Pancreas (tissue), 10 donors: ENCODE measurements around the gene FOXD3. TPM values are rescaled to one million over a fixed set of nuclear protein-coding genes. Genes with fewer than 3 reads are reported as not detected.
A peak's percentile ranks its signal among the peaks of the same experiment; 100 is the strongest.

Source experiments
- ATAC-seq, 4 donors: fragments of 200-7000 bp; cut with Tn5 transposase; one replicate each; pipeline versions ENCODE4 v1.8.0 to v1.9.1; 2020; ENCODE audit warnings: mild to moderate bottlenecking in 4 of 4, moderate library complexity in 4 of 4
- DNase-seq, 6 donors: peaks; one replicate each; pipeline ENCODE4 v3.0.0-alpha.2; 2020
- FAIRE-seq: peaks from 2 replicates; lab custom pipeline; 2012; peaks lifted over from hg19 to GRCh38; lab: Jason Lieb, UNC
- H3K27ac ChIP-seq, 4 donors: fragments of 200-600 bp; sonication (generic); 1 replicate in 3 of 4; 2 replicates in 1 of 4; pipeline versions ENCODE4 v1.5.0 to v1.8.0; 2020
- H3K27me3 ChIP-seq, 4 donors: fragments of 200-600 bp; one replicate each; pipeline ENCODE4 v1.8.0; 2021
- H3K36me3 ChIP-seq, 3 donors: fragments of 200-600 bp; sonication (generic) in 1 of 3; one replicate each; pipeline versions ENCODE4 v1.5.0 to v1.8.0; 2020 to 2021
- H3K4me1 ChIP-seq, 3 donors: fragments of 200-600 bp; one replicate each; pipeline ENCODE4 v1.8.0; 2021
- H3K4me3 ChIP-seq, 4 donors: fragments of 200-600 bp; sonication (generic) in 2 of 4; one replicate each; pipeline versions ENCODE4 v1.5.0 to v1.8.0; 2020 to 2021
- H3K9me3 ChIP-seq, 4 donors: fragments of 200-600 bp; one replicate each; pipeline ENCODE4 v1.8.0; 2021
- WGBS, 2 donors: extraction: QIAGEN DNeasy Blood & Tissue Kit; methylation state at CpG; one replicate each; pipeline ENCODE4 v1.1.7; 2013; 5-methylcytosine and 5-hydroxymethylcytosine counted together
- intact Hi-C, 3 donors: fragments of 100-400 bp; cut with DNase I; formaldehyde crosslinking; loops; one replicate each; pipeline versions ENCODE4 v1.11.1 to v1.14.2; 2022
- polyA plus RNA-seq, 2 donors: library from polyadenylated mRNA; stranded (reverse); fragments of 200-250 nt; gene quantifications; one replicate each; pipeline ENCODE4 v1.2.3, GENCODE V29; 2013
- total RNA-seq, 6 donors: library from RNA; stranded (reverse); fragmentation: NEBNext Ultra II Directional in 4 of 6; extraction: Animal tissue kit (Norgen Biotek cat#: 25700) in 4 of 6; gene quantifications; one replicate each; pipeline versions ENCODE4 v1.2.1 to v1.2.4, GENCODE V29; 2021 to 2023
- TF ChIP-seq, protein P1 (sequence below), 4 donors: fragments of 200-600 bp; sonication (generic) in 3 of 4; IDR thresholded peaks; one replicate each; pipeline versions ENCODE4 v1.5.0 to v1.8.0; 2021; ENCODE audit warnings: antibody characterized with exemption in 4 of 4
- donor health status: healthy with polysubstance abuse.
- donor health status: DM: no; HTN: no; CAD: no; lungs with moderate emphysema.
- donor health status: DM: no; HTN: no; CAD: no.
- donor health status: control.
- donor health status: control.
- donor health status: Bipolar disorder and iron deficiency.
- donor health status: DM: yes; HTN: yes; CAD: no.
- donor health status: DM: no; HTN: no; CAD: no.
- donor health status: DM: no; HTN: no; CAD: no.
- donor health status: DM: yes; HTN: yes; CAD: no.

The FOXD3 gene
- total and polyA plus RNA-seq, 8 donors, result 0.09 to 0.21 (median 0.09) TPM; not detected in 5

- Histone ChIP-seq H3K36me3 (no peaks in the 10 kb centered on the region), H3K4me1 (peaks cover 0 to 7% (median 0%) of the 10 kb centered on the region in 3 donors), H3K4me3 (no peak overlapping the region), H3K9me3 (no peaks in the 10 kb centered on the region), H3K27ac (no peak overlapping the region), H3K27me3 (peaks cover 15 to 74% (median 43%) of the 10 kb centered on the region in 4 donors)
- intact Hi-C loops, result loop anchor here in 1 of 3 donors (10.0 kb wide), 1 partner anchor 115 kb away; no protein-coding TSS in a partner anchor
- WGBS, 2 donors, result 13 to 17% methylated on average over 47 of the region's 47 CpGs
- TF ChIP-seq, protein P1, sequence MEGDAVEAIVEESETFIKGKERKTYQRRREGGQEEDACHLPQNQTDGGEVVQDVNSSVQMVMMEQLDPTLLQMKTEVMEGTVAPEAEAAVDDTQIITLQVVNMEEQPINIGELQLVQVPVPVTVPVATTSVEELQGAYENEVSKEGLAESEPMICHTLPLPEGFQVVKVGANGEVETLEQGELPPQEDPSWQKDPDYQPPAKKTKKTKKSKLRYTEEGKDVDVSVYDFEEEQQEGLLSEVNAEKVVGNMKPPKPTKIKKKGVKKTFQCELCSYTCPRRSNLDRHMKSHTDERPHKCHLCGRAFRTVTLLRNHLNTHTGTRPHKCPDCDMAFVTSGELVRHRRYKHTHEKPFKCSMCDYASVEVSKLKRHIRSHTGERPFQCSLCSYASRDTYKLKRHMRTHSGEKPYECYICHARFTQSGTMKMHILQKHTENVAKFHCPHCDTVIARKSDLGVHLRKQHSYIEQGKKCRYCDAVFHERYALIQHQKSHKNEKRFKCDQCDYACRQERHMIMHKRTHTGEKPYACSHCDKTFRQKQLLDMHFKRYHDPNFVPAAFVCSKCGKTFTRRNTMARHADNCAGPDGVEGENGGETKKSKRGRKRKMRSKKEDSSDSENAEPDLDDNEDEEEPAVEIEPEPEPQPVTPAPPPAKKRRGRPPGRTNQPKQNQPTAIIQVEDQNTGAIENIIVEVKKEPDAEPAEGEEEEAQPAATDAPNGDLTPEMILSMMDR (IDR thresholded peaks at IDR 0.05), result no peak
- FAIRE-seq (no peak), ATAC-seq (no peak), DNase-seq (peak in 2 of 6 donors; percentile 54 to 56)
Measured at GRCh38 chr1:63320022-63320721, 2.2 kb upstream of the FOXD3 start.

DNA sequence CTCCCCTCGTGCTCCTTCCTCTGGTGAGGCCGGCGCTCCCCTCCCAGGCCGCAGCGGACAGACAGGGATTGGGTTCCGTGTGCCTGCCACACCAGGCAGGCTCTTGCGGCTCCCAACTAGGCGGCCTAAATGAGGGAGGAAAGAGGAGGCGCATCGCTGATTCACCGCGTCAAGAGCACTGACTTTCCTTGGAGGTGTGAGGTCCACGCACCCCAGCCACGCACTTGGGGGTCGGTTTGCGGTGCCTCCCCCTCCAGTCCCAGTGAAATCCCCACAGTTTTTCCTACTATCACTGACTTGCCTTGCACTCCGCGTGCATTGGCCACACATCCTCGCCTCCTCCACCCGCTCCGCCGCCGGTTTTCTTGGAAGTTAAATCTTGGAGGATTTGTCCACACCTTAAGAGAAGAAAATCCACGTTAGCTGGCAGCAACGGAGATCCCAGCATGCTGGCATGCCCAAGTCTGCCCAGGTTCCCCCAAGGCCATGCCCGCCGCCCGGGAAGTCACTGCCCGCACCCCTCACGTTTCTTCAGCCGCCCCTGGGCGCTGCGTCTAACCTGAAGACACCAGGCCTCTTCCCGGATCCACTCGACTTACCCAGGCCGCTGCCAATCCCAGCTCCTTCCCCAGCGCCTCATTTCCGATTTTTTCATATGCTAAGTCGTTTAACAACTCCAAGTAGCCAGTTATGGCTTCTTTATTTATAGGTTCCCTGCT is 1.1 kb upstream of the FOXD3 start:
- ATAC-seq, result no peak
- no peaks in the 10 kb centered on the region for H3K9me3 ChIP-seq
- H3K36me3 ChIP-seq, result no peaks in the 10 kb centered on the region
- DNase-seq, result peak in 1 of 6 donors; percentile 47
- no peak overlapping the region for H3K4me3 ChIP-seq
- no peak for FAIRE-seq
- 20% methylated on average over 36 to 39 of the region's 39 CpGs for WGBS, 2 donors
- H3K4me1 ChIP-seq, result peaks cover 0 to 7% (median 0%) of the 10 kb centered on the region in 3 donors
- peaks cover 20 to 80% (median 49%) of the 10 kb centered on the region in 4 donors for H3K27me3 ChIP-seq
- intact Hi-C loops, result loop anchor here in 1 of 3 donors (10.0 kb wide), 1 partner anchor 114 kb away; no protein-coding TSS in a partner anchor
- TF ChIP-seq, protein P1 (IDR thresholded peaks at IDR 0.05), result no peak
- no peak overlapping the region for H3K27ac ChIP-seq

DNA sequence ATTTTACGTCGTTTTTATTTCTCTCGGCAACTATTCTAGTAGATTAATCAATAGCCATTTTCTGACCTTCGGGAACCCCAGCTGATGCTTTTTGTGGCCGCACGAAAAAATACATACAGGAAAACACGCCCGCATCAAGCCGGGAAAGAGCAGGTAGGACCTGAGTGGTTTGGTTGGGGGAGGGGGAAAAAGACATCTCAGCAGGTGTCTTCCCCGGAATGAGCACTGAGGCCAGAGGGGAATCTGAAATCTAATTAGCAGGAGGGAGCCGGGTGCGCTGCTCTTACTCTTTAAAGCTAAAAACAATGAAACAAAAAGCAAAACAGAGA is 618 bp upstream of the FOXD3 start:
- Histone ChIP-seq H3K36me3 (no peaks in the 10 kb centered on the region), H3K27ac (no peak overlapping the region), H3K27me3 (peaks cover 20 to 82% (median 51%) of the 10 kb centered on the region in 4 donors), H3K4me1 (peaks cover 0 to 7% (median 0%) of the 10 kb centered on the region in 3 donors), H3K4me3 (peak overlapping the region; percentile 28 to 45 (median 35)), H3K9me3 (no peaks in the 10 kb centered on the region)
- ATAC-seq (no peak), DNase-seq (no peak), FAIRE-seq (no peak)
- WGBS, 2 donors, result 11 to 13% methylated on average over 12 of the region's 12 CpGs
- TF ChIP-seq, protein P1 (IDR thresholded peaks at IDR 0.05), result no peak
- intact Hi-C loops, result loop anchor here in 1 of 3 donors (10.0 kb wide), 1 partner anchor 113 kb away; no protein-coding TSS in a partner anchor

DNA sequence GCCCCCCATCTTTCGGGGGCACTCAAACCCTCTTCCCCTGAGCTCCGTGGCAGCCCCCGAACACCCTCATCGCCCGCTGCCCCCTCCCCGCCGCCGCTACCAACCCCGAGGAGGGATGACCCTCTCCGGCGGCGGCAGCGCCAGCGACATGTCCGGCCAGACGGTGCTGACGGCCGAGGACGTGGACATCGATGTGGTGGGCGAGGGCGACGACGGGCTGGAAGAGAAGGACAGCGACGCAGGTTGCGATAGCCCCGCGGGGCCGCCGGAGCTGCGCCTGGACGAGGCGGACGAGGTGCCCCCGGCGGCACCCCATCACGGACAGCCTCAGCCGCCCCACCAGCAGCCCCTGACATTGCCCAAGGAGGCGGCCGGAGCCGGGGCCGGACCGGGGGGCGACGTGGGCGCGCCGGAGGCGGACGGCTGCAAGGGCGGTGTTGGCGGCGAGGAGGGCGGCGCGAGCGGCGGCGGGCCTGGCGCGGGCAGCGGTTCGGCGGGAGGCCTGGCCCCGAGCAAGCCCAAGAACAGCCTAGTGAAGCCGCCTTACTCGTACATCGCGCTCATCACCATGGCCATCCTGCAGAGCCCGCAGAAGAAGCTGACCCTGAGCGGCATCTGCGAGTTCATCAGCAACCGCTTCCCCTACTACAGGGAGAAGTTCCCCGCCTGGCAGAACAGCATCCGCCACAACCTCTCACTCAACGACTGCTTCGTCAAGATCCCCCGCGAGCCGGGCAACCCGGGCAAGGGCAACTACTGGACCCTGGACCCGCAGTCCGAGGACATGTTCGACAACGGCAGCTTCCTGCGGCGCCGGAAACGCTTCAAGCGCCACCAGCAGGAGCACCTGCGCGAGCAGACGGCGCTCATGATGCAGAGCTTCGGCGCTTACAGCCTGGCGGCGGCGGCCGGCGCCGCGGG is 837 bp downstream of the FOXD3 start:
- TF ChIP-seq, protein P1 (IDR thresholded peaks at IDR 0.05), result no peak

More for the DNA sequence above, 837 bp downstream of the FOXD3 start:
- H3K27ac ChIP-seq, result no peak overlapping the region
- no peaks in the 10 kb centered on the region for H3K36me3 ChIP-seq
- peak overlapping the region in 2 of 4 donors; percentile 39 to 45 for H3K4me3 ChIP-seq
- 5 to 8% methylated on average over 83 to 104 of the region's 104 CpGs for WGBS, 2 donors
- H3K9me3 ChIP-seq, result no peaks in the 10 kb centered on the region
- H3K27me3 ChIP-seq, result peaks cover 20 to 82% (median 48%) of the 10 kb centered on the region in 4 donors
- ATAC-seq (no peak), FAIRE-seq (no peak), DNase-seq (peak in 3 of 6 donors; percentile 20 to 83 (median 67))
- H3K4me1 ChIP-seq, result peaks cover 0 to 7% (median 0%) of the 10 kb centered on the region in 3 donors
- intact Hi-C loops, result loop anchor here in 1 of 3 donors (10.0 kb wide), 1 partner anchor 112 kb away; no protein-coding TSS in a partner anchor
